ENCODE measurements around the gene DENR. TPM values are rescaled to one million over a fixed set of nuclear protein-coding genes. Genes with fewer than 3 reads are reported as not detected.

The DENR gene
- total and polyA plus RNA-seq, 2 of the 13 experiments (the other 11 are each of a cell fraction or from before 2014, with no cell fraction given), result 30.0 to 59.1 TPM

GRCh38 chr12:122752464-122753318 is at the start of gene DENR (continued):
- TF ChIP-seq THYN1 (CRISPR knock-in tag; IDR thresholded peaks at IDR 0.05; ENCODE audit: borderline replicate concordance, low read depth) (no peak), ZMYM3 (CRISPR knock-in tag; IDR thresholded peaks at IDR 0.05) (peak; percentile 60; the same call in 1 of the 2 replicates), ZNF337 (CRISPR knock-in tag; IDR thresholded peaks at IDR 0.05; ENCODE audit: borderline replicate concordance, low read depth) (peak; percentile 38; the same call in 1 of the 2 replicates), RBM22 (optimal IDR thresholded peaks at IDR 0.05; ENCODE audit: low read length) (no peak), SNAPC4 (CRISPR knock-in tag; IDR thresholded peaks at IDR 0.05) (peak; percentile 85), ZNF143 (CRISPR knock-in tag; IDR thresholded peaks at IDR 0.05) (peak; percentile 67), SMYD3 (CRISPR knock-in tag; IDR thresholded peaks at IDR 0.05) (peak; percentile 84; the same call in 1 of the 2 replicates), PRDM4 (CRISPR knock-in tag; IDR thresholded peaks at IDR 0.05; ENCODE audit: borderline replicate concordance) (no peak), ZNF75D (CRISPR knock-in tag; IDR thresholded peaks at IDR 0.05; ENCODE audit: borderline replicate concordance) (no peak), ZIK1 (CRISPR knock-in tag; IDR thresholded peaks at IDR 0.05; ENCODE audit: borderline replicate concordance, low read depth) (no peak), SRSF9 (IDR thresholded peaks at IDR 0.05; ENCODE audit: borderline replicate concordance, insufficient read depth, low read depth, low read length, poor library complexity, severe bottlenecking) (no peak), NR2F1 (CRISPR knock-in tag; IDR thresholded peaks at IDR 0.05) (no peak), ZNF543 (CRISPR knock-in tag; IDR thresholded peaks at IDR 0.05) (no peak), ZBED4 (CRISPR knock-in tag; IDR thresholded peaks at IDR 0.05; ENCODE audit: borderline replicate concordance) (no peak)
